OCI-LY1 (cell line): ENCODE results near the gene SNRPA1.
"Not testable (repeated sequence)": the region's sequence is repeated elsewhere in the genome, so short reads cannot be mapped to it uniquely, and the experiment has no call there.

Experiments used
- H2AFZ ChIP-seq: fragments of 200-600 bp; sonication (generic), shearing (Covaris generic); 2 replicates; pipeline ENCODE4 v1.6.0; 2014; ENCODE audit warnings: antibody characterized with exemption, mild to moderate bottlenecking, low read length
- H3F3A ChIP-seq: fragments of 200-600 bp; sonication (generic), shearing (Covaris generic); 2 replicates; pipeline ENCODE4 v1.6.0; 2014; ENCODE audit warnings: mild to moderate bottlenecking, antibody characterized with exemption, low read length, moderate library complexity; ENCODE audit not compliant: insufficient read depth
- H3K27ac ChIP-seq: fragments of 200-600 bp; sonication (generic); 2 replicates; pipeline ENCODE4 v1.5.1; 2014; ENCODE audit warnings: low read length, mixed run types, mild to moderate bottlenecking, low read depth; ENCODE audit not compliant: poor library complexity, severe bottlenecking
- H3K27me3 ChIP-seq: fragments of 200-600 bp; sonication (generic); 2 replicates; pipeline ENCODE4 v1.6.0; 2014; ENCODE audit warnings: antibody characterized with exemption, mild to moderate bottlenecking, low read length, moderate library complexity; ENCODE audit not compliant: insufficient read depth
- H3K36me3 ChIP-seq: fragments of 200-600 bp; sonication (generic); 2 replicates; pipeline ENCODE4 v1.6.1; 2014; ENCODE audit warnings: mild to moderate bottlenecking, antibody characterized with exemption, low read length, moderate library complexity, mixed read lengths; ENCODE audit not compliant: insufficient read depth
- H3K4me1 ChIP-seq: fragments of 200-600 bp; sonication (generic); 2 replicates; pipeline ENCODE4 v1.5.1; 2014; ENCODE audit warnings: mild to moderate bottlenecking, low read length, moderate library complexity; ENCODE audit not compliant: insufficient read depth, severe bottlenecking
- H3K4me2 ChIP-seq: fragments of 200-600 bp; sonication (generic), shearing (Covaris generic); 2 replicates; pipeline ENCODE4 v1.6.1; 2014; ENCODE audit warnings: low read length
- H3K4me3 ChIP-seq: fragments of 200-600 bp; sonication (generic); 2 replicates; pipeline ENCODE4 v1.5.1; 2014; ENCODE audit warnings: low read length, low read depth, mild to moderate bottlenecking, mixed read lengths; ENCODE audit not compliant: poor library complexity, severe bottlenecking
- H3K79me2 ChIP-seq: fragments of 200-600 bp; shearing (Covaris generic); 2 replicates; pipeline ENCODE4 v1.6.1; 2016; ENCODE audit warnings: mixed run types, low read length, mixed read lengths; ENCODE audit not compliant: insufficient read depth
- H3K9ac ChIP-seq: fragments of 200-600 bp; sonication (generic), shearing (Covaris generic); 2 replicates; pipeline ENCODE4 v1.6.1; 2014; ENCODE audit warnings: mild to moderate bottlenecking, low read length, mixed read lengths
- H3K9me2 ChIP-seq: fragments of 200-600 bp; sonication (generic), shearing (Covaris generic); 2 replicates; pipeline ENCODE4 v1.6.1; 2014; ENCODE audit warnings: low read depth, mild to moderate bottlenecking, low read length, mixed read lengths
- H3K9me3 ChIP-seq: fragments of 200-600 bp; shearing (Covaris generic); 2 replicates; pipeline ENCODE4 v1.6.1; 2014; ENCODE audit warnings: low read length, mixed read lengths
- H4K20me1 ChIP-seq: fragments of 200-600 bp; sonication (generic), shearing (Covaris generic); 2 replicates; pipeline ENCODE4 v1.6.0; 2016; ENCODE audit warnings: mild to moderate bottlenecking, low read length; ENCODE audit not compliant: insufficient read depth
- CTCF ChIP-seq: fragments of 200-600 bp; sonication (generic), shearing (Covaris generic); IDR thresholded peaks from 2 replicates; pipeline ENCODE4 v1.5.1; 2017; ENCODE audit warnings: mild to moderate bottlenecking, antibody characterized with exemption, low read length, moderate library complexity, mixed read lengths
- EZH2 ChIP-seq: fragments of 200-600 bp; sonication (generic), shearing (Covaris generic); IDR thresholded peaks from 2 replicates; pipeline ENCODE4 v1.8.0; 2017; ENCODE audit warnings: borderline replicate concordance, mixed run types, mild to moderate bottlenecking, antibody characterized with exemption, low read length, moderate library complexity, mixed read lengths

The SNRPA1 gene

GRCh38 chr15:101337976-101338375, 42.9 kb upstream of the SNRPA1 start:
- Histone ChIP-seq H3K9ac (no peak overlapping the region), H3K4me2 (no peak overlapping the region), H3K27ac (no peak overlapping the region), H3F3A (peaks cover 5% of the 10 kb centered on the region; the same call in 1 of the 2 replicates), H3K27me3 (peaks cover 6% of the 10 kb centered on the region; the same call in 1 of the 2 replicates), H2AFZ (no peak overlapping the region), H3K4me1 (peaks cover 7% of the 10 kb centered on the region), H3K36me3 (peaks cover 4% of the 10 kb centered on the region), H3K4me3 (no peak overlapping the region), H3K79me2 (no peaks in the 10 kb centered on the region), H4K20me1 (no peaks in the 10 kb centered on the region), H3K9me2 (no peaks in the 10 kb centered on the region), H3K9me3 (peaks cover 16% of the 10 kb centered on the region)
- TF ChIP-seq CTCF (no peak), EZH2 (no peak)

GRCh38 chr15:101333907-101334789, 39.1 kb upstream of the SNRPA1 start:
- Histone ChIP-seq H2AFZ (peak overlapping the region; percentile 89), H3K27ac (peak overlapping the region; percentile 57), H3K9me3 (peaks cover 16% of the 10 kb centered on the region), H3K4me3 (peak overlapping the region; percentile 52), H3K4me2 (peak overlapping the region; percentile 60)
- H4K20me1 ChIP-seq, H3K36me3 ChIP-seq, H3K9me2 ChIP-seq, H3K9ac ChIP-seq, H3K4me1 ChIP-seq, H3F3A ChIP-seq, H3K79me2 ChIP-seq, H3K27me3 ChIP-seq: not testable (repeated sequence)

GRCh38 chr15:101332061-101332467, 37.0 kb upstream of the SNRPA1 start:
- Histone ChIP-seq H3K4me3 (no peak overlapping the region), H3K4me2 (no peak overlapping the region), H3K9me2 (no peaks in the 10 kb centered on the region), H3K36me3 (peaks cover 4% of the 10 kb centered on the region), H3K9me3 (peaks cover 16% of the 10 kb centered on the region), H3K27me3 (0 out of 2 replicates have a peak, but pooled peaks cover 6% of the 10 kb centered on the region), H3F3A (peaks cover 5% of the 10 kb centered on the region; the same call in 1 of the 2 replicates), H2AFZ (no peak overlapping the region), H3K27ac (no peak overlapping the region), H4K20me1 (no peaks in the 10 kb centered on the region), H3K79me2 (no peaks in the 10 kb centered on the region), H3K9ac (no peak overlapping the region), H3K4me1 (peaks cover 7% of the 10 kb centered on the region)
- no peak for TF ChIP-seq EZH2
- no peak for TF ChIP-seq CTCF
